H1 (cell line): Measurements from ENCODE around the gene DMAC2L. TPM values are rescaled to one million over a fixed set of nuclear protein-coding genes. Genes with fewer than 3 reads are reported as not detected.

Experiments used
- CTCF ChIA-PET: fragments of 300-600 bp; sonication (Branson Sonifier 250); formaldehyde crosslinking; loops from one replicate; lab custom pipeline; 2021; ENCODE audit not compliant: partially characterized antibody; lab: Charles Lee
- POLR2A ChIA-PET: fragments of 300-600 bp; sonication (Branson Sonifier 250); formaldehyde crosslinking; loops from one replicate; lab custom pipeline; 2021; ENCODE audit warnings: inconsistent platforms; ENCODE audit not compliant: partially characterized antibody; lab: Charles Lee
- DNase-seq, 2 experiments: peaks; one replicate each; pipeline versions ENCODE4 v3.0.0 to v3.0.0-alpha.2; 2010 to 2022; ENCODE audit warnings: low spot score in 2 of 2, low read depth in 1 of 2, mixed read lengths in 1 of 2
- FAIRE-seq: peaks from 2 replicates; lab custom pipeline; 2011; peaks lifted over from hg19 to GRCh38; lab: Jason Lieb, UNC
- H2AFZ ChIP-seq: 2 replicates; pipeline ENCODE4 v1.8.1; 2012; ENCODE audit warnings: low read length, inconsistent platforms
- H2AK5ac ChIP-seq: 2 replicates; pipeline ENCODE4 v1.6.1; 2013; ENCODE audit warnings: low read depth, low read length
- H2BK120ac ChIP-seq: replicated peaks from 2 replicates; pipeline ENCODE3; 2013; ENCODE audit warnings: low read depth, low read length, inconsistent platforms
- H2BK12ac ChIP-seq: 2 replicates; pipeline ENCODE4 v1.6.1; 2013; ENCODE audit warnings: low read depth, low read length
- H2BK15ac ChIP-seq: 2 replicates; pipeline ENCODE4 v1.6.1; 2013; ENCODE audit warnings: low read length
- H2BK20ac ChIP-seq: 2 replicates; pipeline ENCODE4 v1.6.1; 2013; ENCODE audit warnings: low read length
- H2BK5ac ChIP-seq: 2 replicates; pipeline ENCODE4 v1.6.1; 2013; ENCODE audit warnings: low read depth, low read length
- H3K14ac ChIP-seq: 2 replicates; pipeline ENCODE4 v1.6.1; 2013; ENCODE audit warnings: inconsistent platforms; ENCODE audit not compliant: insufficient read length
- H3K18ac ChIP-seq: 2 replicates; pipeline ENCODE4 v1.6.1; 2013; ENCODE audit warnings: low read length; ENCODE audit errors: extremely low read depth
- H3K23ac ChIP-seq: 2 replicates; pipeline ENCODE4 v1.6.1; 2013; ENCODE audit warnings: inconsistent platforms; ENCODE audit not compliant: insufficient read length
- H3K23me2 ChIP-seq: 2 replicates; pipeline ENCODE4 v1.6.1; 2013; ENCODE audit warnings: low read depth, low read length
- H3K27ac ChIP-seq: 2 replicates; pipeline ENCODE4 v1.6.1; 2011; ENCODE audit warnings: low read depth, low read length, inconsistent platforms
- H3K27me3 ChIP-seq, 4 experiments: replicated peaks in 1 of 4; 1 replicate in 1 of 4; 2 replicates in 3 of 4; pipeline versions ENCODE4 v1.6.1 to v1.8.1; 2011 to 2013; ENCODE audit warnings: low read length in 3 of 4, mild to moderate bottlenecking in 3 of 4, inconsistent platforms in 2 of 4, mixed read lengths in 2 of 4, moderate library complexity in 1 of 4; ENCODE audit not compliant: control insufficient read depth in 3 of 4, insufficient read depth in 3 of 4; ENCODE audit errors: extremely low read depth in 1 of 4
- H3K36me3 ChIP-seq, 4 experiments: 2 replicates each; pipeline versions ENCODE4 v1.6.1 to v1.8.1; 2011 to 2013; ENCODE audit warnings: mild to moderate bottlenecking in 4 of 4, low read length in 3 of 4, moderate library complexity in 2 of 4, control low read depth in 1 of 4, inconsistent platforms in 1 of 4; ENCODE audit not compliant: insufficient read depth in 4 of 4, control insufficient read depth in 2 of 4
- H3K4ac ChIP-seq: replicated peaks from 2 replicates; pipeline ENCODE3; 2013; ENCODE audit warnings: low read length, low read depth, mixed read lengths, inconsistent platforms; ENCODE audit not compliant: insufficient read length
- H3K4me1 ChIP-seq, 4 experiments: replicated peaks in 1 of 4; 1 replicate in 1 of 4; 2 replicates in 3 of 4; pipeline versions ENCODE4 v1.6.1 to v1.8.1; 2011 to 2013; ENCODE audit warnings: low read length in 3 of 4, inconsistent platforms in 2 of 4, mixed read lengths in 1 of 4; ENCODE audit not compliant: insufficient read depth in 4 of 4, control insufficient read depth in 3 of 4
- H3K4me2 ChIP-seq, 2 experiments: 2 replicates each; pipeline versions ENCODE4 v1.6.1 to v1.8.1; 2011 to 2013; ENCODE audit warnings: low read depth in 2 of 2, low read length in 2 of 2, control low read depth in 1 of 2, inconsistent platforms in 1 of 2, mild to moderate bottlenecking in 1 of 2; ENCODE audit not compliant: insufficient read depth in 1 of 2
- H3K4me3 ChIP-seq, 4 experiments: fragments of 200-600, 300-600 bp in 1 of 4; sonication (generic), shearing (Covaris generic), sonication (Bioruptor Twin) in 1 of 4; 2 replicates each; pipeline versions ENCODE4 v1.5.1 to v1.8.1; 2011 to 2016; ENCODE audit warnings: low read length in 4 of 4, low read depth in 3 of 4, control low read depth in 2 of 4, inconsistent platforms in 2 of 4, mild to moderate bottlenecking in 2 of 4, mixed read lengths in 1 of 4, moderate library complexity in 1 of 4; ENCODE audit not compliant: insufficient read depth in 2 of 4; ENCODE audit errors: extremely low read depth in 1 of 4
- H3K56ac ChIP-seq: replicated peaks from 2 replicates; pipeline ENCODE3; 2013; ENCODE audit warnings: low read depth, mild to moderate bottlenecking, mixed read lengths, low read length, inconsistent platforms; ENCODE audit not compliant: insufficient read length
- H3K79me1 ChIP-seq: 2 replicates; pipeline ENCODE4 v1.6.1; 2013; ENCODE audit warnings: low read depth, low read length, control low read depth
- H3K79me2 ChIP-seq, 2 experiments: 2 replicates each; pipeline versions ENCODE4 v1.6.1 to v1.8.1; 2012 to 2013; ENCODE audit warnings: low read length in 2 of 2, mild to moderate bottlenecking in 2 of 2, inconsistent platforms in 1 of 2; ENCODE audit not compliant: insufficient read depth in 2 of 2, control insufficient read depth in 1 of 2
- H3K9ac ChIP-seq, 4 experiments: replicated peaks in 1 of 4; 1 replicate in 1 of 4; 2 replicates in 3 of 4; pipeline versions ENCODE4 v1.6.1 to v1.8.1; 2011 to 2013; ENCODE audit warnings: low read depth in 3 of 4, low read length in 3 of 4, control low read depth in 2 of 4, mild to moderate bottlenecking in 2 of 4, moderate library complexity in 2 of 4, inconsistent platforms in 1 of 4; ENCODE audit errors: extremely low read depth in 1 of 4
- H3K9me3 ChIP-seq, 2 experiments: 2 replicates each; pipeline versions ENCODE4 v1.6.1 to v1.8.1; 2012 to 2013; ENCODE audit warnings: mild to moderate bottlenecking in 2 of 2, moderate library complexity in 2 of 2, control low read depth in 1 of 2, inconsistent platforms in 1 of 2, low read depth in 1 of 2, low read length in 1 of 2, mixed read lengths in 1 of 2; ENCODE audit not compliant: insufficient read depth in 2 of 2
- H4K20me1 ChIP-seq, 2 experiments: replicated peaks in 1 of 2; 2 replicates each; pipeline versions ENCODE3 to v1.8.1; 2011 to 2013; ENCODE audit warnings: inconsistent platforms in 2 of 2, low read length in 2 of 2, mild to moderate bottlenecking in 1 of 2; ENCODE audit not compliant: insufficient read depth in 2 of 2, control insufficient read depth in 1 of 2
- H4K5ac ChIP-seq: 2 replicates; pipeline ENCODE4 v1.6.1; 2013; ENCODE audit warnings: low read length, low read depth, mixed read lengths, inconsistent platforms; ENCODE audit not compliant: insufficient read length
- H4K8ac ChIP-seq: 2 replicates; pipeline ENCODE4 v1.8.0; 2013; ENCODE audit warnings: mild to moderate bottlenecking, moderate library complexity, low read length, inconsistent platforms; ENCODE audit not compliant: insufficient read depth; ENCODE audit errors: extremely low read depth
- H4K91ac ChIP-seq: replicated peaks from 2 replicates; pipeline ENCODE3; 2013; ENCODE audit warnings: low read length, mixed read lengths, inconsistent platforms; ENCODE audit not compliant: insufficient read length
- CTCF ChIP-seq, 3 experiments: IDR thresholded peaks; 1 replicate in 2 of 3; 2 replicates in 1 of 3; pipeline versions ENCODE4 v1.5.1 to v1.6.1; 2011; ENCODE audit warnings: low read length in 3 of 3, mild to moderate bottlenecking in 3 of 3, inconsistent platforms in 2 of 3, low read depth in 1 of 3, moderate library complexity in 1 of 3; ENCODE audit not compliant: insufficient read depth in 1 of 3; ENCODE audit errors: control extremely low read depth in 1 of 3
- KDM4A ChIP-seq: IDR thresholded peaks from one replicate; pipeline ENCODE4 v1.7.1; 2012; ENCODE audit warnings: low read depth, mild to moderate bottlenecking, moderate library complexity, low read length, inconsistent platforms; ENCODE audit not compliant: severe bottlenecking
- RAD21 ChIP-seq, 2 experiments: IDR thresholded peaks in 1 of 2; conservative IDR thresholded peaks in 1 of 2; 2 replicates each; pipeline ENCODE4 v1.6.1; 2011; ENCODE audit warnings: low read depth in 2 of 2, low read length in 2 of 2, improper control_type of control experiment in 1 of 2, inconsistent platforms in 1 of 2, mild to moderate bottlenecking in 1 of 2, moderate library complexity in 1 of 2
- WGBS, 2 experiments: shearing (Covaris generic) in 1 of 2; methylation state at CpG; one replicate each; pipeline versions ENCODE4 v1.1.6 to v1.1.7; 2013 to 2015; ENCODE audit warnings: low lambda C conversion rate in 2 of 2, mixed read lengths in 2 of 2, inconsistent platforms in 1 of 2, low coverage in 1 of 2, missing lambda C conversion rate in 1 of 2; ENCODE audit not compliant: insufficient replicate concordance in 2 of 2, insufficient coverage in 1 of 2, insufficient read length in 1 of 2; ENCODE audit errors: extremely low coverage in 1 of 2, missing lambda C conversion rate in 1 of 2; 5-methylcytosine and 5-hydroxymethylcytosine counted together
- polyA plus RNA-seq, 7 experiments: library from polyadenylated mRNA; depleted of rRNA in 3 of 7; stranded (reverse) in 5 of 7; unstranded in 2 of 7; fragments of >200 nt in 5 of 7; fragments of 200-250 nt in 2 of 7; gene quantifications; 1 replicate in 5 of 7; 2 replicates in 1 of 7; 4 replicates in 1 of 7; pipeline versions ENCODE4 v1.2.1 to v1.2.3, GENCODE V29; 2011 to 2013; ENCODE audit warnings: missing spikeins in 2 of 7, mixed read lengths in 2 of 7
- total RNA-seq: library from RNA; stranded (reverse); fragmentation: NEBNext Ultra II Directional; extraction: Animal tissue kit (Norgen Biotek cat#: 25700); gene quantifications from 2 replicates; pipeline ENCODE4 v1.2.1, GENCODE V29; 2021

Gene DMAC2L
- total and polyA plus RNA-seq, 2 of the 8 experiments (the other 6 are each of a cell fraction or from before 2014, with no cell fraction given), result 20.3 to 28.9 TPM

DNA sequence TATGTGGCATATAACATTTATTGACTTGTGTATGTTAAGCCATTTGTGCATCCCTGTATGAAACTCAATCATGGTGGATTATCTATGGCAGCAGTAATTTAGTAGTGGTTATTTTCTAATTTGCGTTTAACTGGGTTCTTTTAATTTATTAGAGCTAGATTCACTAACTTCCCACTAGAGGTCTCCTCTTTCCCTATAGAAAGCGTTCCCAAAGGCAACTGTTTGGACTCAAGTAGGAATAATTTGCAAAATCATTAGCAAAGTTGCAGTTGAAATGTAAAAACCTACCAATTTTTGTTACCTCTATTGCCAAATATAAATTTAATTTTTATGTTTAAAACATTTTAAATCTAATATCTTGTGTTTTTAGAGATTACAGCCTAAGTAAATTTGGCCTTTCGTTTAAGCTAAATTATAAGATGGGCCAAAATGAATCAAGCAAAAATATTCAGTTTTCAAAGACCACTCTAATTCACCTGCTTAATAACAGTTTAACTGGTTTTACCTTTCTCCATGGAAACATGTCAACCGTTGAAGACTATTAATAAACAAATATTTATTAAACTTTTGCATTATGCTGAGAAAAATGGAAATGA lies 6.0 kb downstream of the DMAC2L start:
- Histone ChIP-seq H4K20me1 (peaks cover 0 to 1% of the 10 kb centered on the region in 2 experiments), H2BK15ac (no peak overlapping the region), H3K4ac (no peak overlapping the region), H3K36me3 (peaks cover 4 to 9% (median 5%) of the 10 kb centered on the region in 4 experiments; a peak in 5 of 8 replicates), H3K4me3 (no peak overlapping the region), H2BK12ac (no peak overlapping the region), H3K9me3 (no peaks in the 10 kb centered on the region; a peak in 2 of 4 replicates), H2AFZ (no peak overlapping the region), H2BK120ac (no peak overlapping the region), H3K23ac (no peak overlapping the region), H3K18ac (no peak overlapping the region), H3K23me2 (no peaks in the 10 kb centered on the region), H3K4me2 (no peak overlapping the region), H3K79me1 (peaks cover 8% of the 10 kb centered on the region; the same call in 1 of the 2 replicates), H3K4me1 (peaks cover 0 to under 1% (median under 1%) of the 10 kb centered on the region in 4 experiments; a peak in 2 of 7 replicates), H3K9ac (no peak overlapping the region), H4K5ac (no peak overlapping the region), H2BK5ac (no peak overlapping the region), H3K79me2 (peaks cover 0 to 39% of the 10 kb centered on the region in 2 experiments; a peak in 3 of 4 replicates), H3K56ac (no peak overlapping the region), H2AK5ac (no peak overlapping the region), H3K14ac (no peak overlapping the region), H4K8ac (no peak overlapping the region), H2BK20ac (no peak overlapping the region), H3K27me3 (no peaks in the 10 kb centered on the region), H3K27ac (no peak overlapping the region), H4K91ac (no peak overlapping the region)
- CTCF ChIA-PET, result interaction anchor here (0.6 to 1.6 kb wide), 11 partner anchors 11 to 456 kb away, joined by 3 to 6 read pairs (median 4); partner anchors contain the start of gene MAP4K5
- DNase-seq, result no peak
- peak; percentile 57 to 58 for TF ChIP-seq RAD21 (IDR thresholded peaks at IDR 0.05 in 1 of 2, conservative IDR thresholded peaks at IDR 0.05 in 1 of 2; ENCODE audit: low read depth in 2 of 2, low read length in 2 of 2)
- no peak for TF ChIP-seq KDM4A
- peak in 2 of 3 experiments; percentile 30 to 36; a peak in 2 of 4 replicates for TF ChIP-seq CTCF (IDR thresholded peaks at IDR 0.05; ENCODE audit: control extremely low read depth in 1 of 3, insufficient read depth in 1 of 3, low read depth in 1 of 3, low read length in 3 of 3)
- FAIRE-seq, result no peak
- 68% methylated on average over 4 of the region's 4 CpGs; no CpG with 5 or more reads in 1 of the 2 experiments for WGBS, 2 experiments
- POLR2A ChIA-PET, result interaction anchor here (0.6 to 1.6 kb wide), 3 partner anchors 11 to 18 kb away, joined by 3 read pairs; no protein-coding TSS in a partner anchor
